NCI-H510A (cell line): Measurements from ENCODE around the gene GNS.

Source experiments
- DNase-seq: peaks from one replicate; lab custom pipeline; 2025; lab: John Stamatoyannopoulos, UW

The GNS gene

GRCh38 chr12:64673490-64674169 lies 85.6 kb downstream of the GNS start:
- DNase-seq = no peak

- peak; percentile 83 for DNase-seq
Measured at GRCh38 chr12:64672925-64673409, 86.2 kb downstream of the GNS start.

- no peak for DNase-seq
Measured at GRCh38 chr12:64671681-64672080, 87.5 kb downstream of the GNS start.

GRCh38 chr12:64670919-64671639 lies 88.1 kb downstream of the GNS start:
- DNase-seq = no peak

- DNase-seq = no peak
Measured at GRCh38 chr12:64670019-64670418, 89.2 kb downstream of the GNS start.

- no peak for DNase-seq
Measured at GRCh38 chr12:64669270-64669842, 89.8 kb downstream of the GNS start.

- no peak for DNase-seq
Measured at GRCh38 chr12:64667793-64668192, 91.4 kb downstream of the GNS start.

GRCh38 chr12:64666054-64666914 lies 92.9 kb downstream of the GNS start:
- no peak for DNase-seq

GRCh38 chr12:64665514-64665913 lies 93.7 kb downstream of the GNS start:
- no peak for DNase-seq
